ENCODE measurements around the gene CPA2.
"Not testable (repeated sequence)": the region's sequence is repeated elsewhere in the genome, so short reads cannot be mapped to it uniquely, and the experiment has no call there.

The CPA2 gene

GRCh38 chr7:130303982-130304381 is 37.3 kb downstream of the CPA2 start:
- DNase-seq (ENCODE audit: extremely low spot score), result no peak
- POLR2A ChIA-PET, result no interaction called here
- CTCF ChIA-PET, result interaction anchor here (1.9 kb wide), 1 partner anchor 10 kb away, joined by 8 read pairs; no protein-coding TSS in a partner anchor
- no peak for TF ChIP-seq CTCF (IDR thresholded peaks at IDR 0.05; ENCODE audit: control extremely low read depth, extremely low read depth, low read depth, missing control alignments)

- ChIA-PET POLR2A (no interaction called here), CTCF (interaction anchor here (1.9 kb wide), 1 partner anchor 11 kb away, joined by 8 read pairs; no protein-coding TSS in a partner anchor)
- DNase-seq (ENCODE audit: extremely low spot score), result no peak
- TF ChIP-seq CTCF (IDR thresholded peaks at IDR 0.05; ENCODE audit: control extremely low read depth, extremely low read depth, low read depth, missing control alignments), result no peak
Observed at GRCh38 chr7:130304878-130305277, 38.2 kb downstream of the CPA2 start.

GRCh38 chr7:130305433-130306042 is 38.9 kb downstream of the CPA2 start:
- ChIA-PET CTCF (interaction anchor here (1.9 kb wide), 1 partner anchor 11 kb away, joined by 8 read pairs; no protein-coding TSS in a partner anchor), POLR2A (no interaction called here)
- no peak for DNase-seq (ENCODE audit: extremely low spot score)
- no peak for TF ChIP-seq CTCF (IDR thresholded peaks at IDR 0.05; ENCODE audit: control extremely low read depth, extremely low read depth, low read depth, missing control alignments)

GRCh38 chr7:130309986-130310385 is 43.3 kb downstream of the CPA2 start:
- peak; percentile 44 for DNase-seq (ENCODE audit: extremely low spot score)
- POLR2A ChIA-PET, result interaction anchor here (1.1 kb wide), 1 partner anchor 40 kb away, joined by 3 read pairs; no protein-coding TSS in a partner anchor
- CTCF ChIA-PET, result interaction anchor here (1.2 to 1.7 kb wide), 2 partner anchors 12 to 16 kb away, joined by 6 to 8 read pairs; no protein-coding TSS in a partner anchor

GRCh38 chr7:130314305-130314704 is 47.6 kb downstream of the CPA2 start:
- POLR2A ChIA-PET, result no interaction called here

More at GRCh38 chr7:130309986-130310385, 43.3 kb downstream of the CPA2 start:
- TF ChIP-seq CTCF (IDR thresholded peaks at IDR 0.05; ENCODE audit: control extremely low read depth, extremely low read depth, low read depth, missing control alignments), result no peak

GRCh38 chr7:130319541-130319940 is 52.9 kb downstream of the CPA2 start:
- POLR2A ChIA-PET, result no interaction called here
- no peak for TF ChIP-seq CTCF (IDR thresholded peaks at IDR 0.05; ENCODE audit: control extremely low read depth, extremely low read depth, low read depth, missing control alignments)
- DNase-seq (ENCODE audit: extremely low spot score), result no peak
- CTCF ChIA-PET, result no interaction called here

More at GRCh38 chr7:130314305-130314704, 47.6 kb downstream of the CPA2 start:
- TF ChIP-seq CTCF (IDR thresholded peaks at IDR 0.05; ENCODE audit: control extremely low read depth, extremely low read depth, low read depth, missing control alignments), result no peak
- CTCF ChIA-PET, result no interaction called here
- no peak for DNase-seq (ENCODE audit: extremely low spot score)

- POLR2A ChIA-PET; DNase-seq (ENCODE audit: extremely low spot score): not testable (repeated sequence)
- CTCF ChIA-PET, result interaction anchor here (1.1 to 2.3 kb wide), 2 partner anchors 8 to 11 kb away, joined by 4 to 9 read pairs; no protein-coding TSS in a partner anchor
Observed at GRCh38 chr7:130321542-130322229, 55.0 kb downstream of the CPA2 start.
